Activated CD8-positive, alpha-beta T cell treated with anti-CD3 and anti-CD28 coated beads, Interleukin-2, amount 10 ng/mL, durations not matched to agents 7 days and 5 days (primary cell): ENCODE results near the gene IL17RD. TPM values are rescaled to one million over a fixed set of nuclear protein-coding genes. Genes with fewer than 3 reads are reported as not detected.

Experiments used
- ATAC-seq: fragments of 150-1000 bp; cut with Tn5 transposase; one replicate; pipeline ENCODE4 v1.10.0; 2021; ENCODE audit warnings: moderate library complexity
- CTCF ChIA-PET: fragments of 350-600 bp; sonication (Branson Sonifier 250); formaldehyde crosslinking; loops from one replicate; lab custom pipeline; 2021; ENCODE audit warnings: antibody characterized with exemption; lab: Charles Lee
- POLR2A ChIA-PET: fragments of 350-600 bp; sonication (Branson Sonifier 250); formaldehyde crosslinking; loops from one replicate; lab custom pipeline; 2021; ENCODE audit warnings: antibody characterized with exemption; lab: Charles Lee
- DNase-seq: peaks from one replicate; pipeline ENCODE4 v3.0.0-alpha.2; 2020
- H3K27ac Mint-ChIP-seq: one replicate; pipeline ENCODE4 v1.8.0; 2021; ENCODE audit warnings: mild to moderate bottlenecking, mixed read lengths
- H3K27me3 Mint-ChIP-seq: one replicate; pipeline ENCODE4 v1.8.0; 2021; ENCODE audit warnings: low read depth, mixed read lengths
- H3K36me3 Mint-ChIP-seq: one replicate; pipeline ENCODE4 v1.8.0; 2021; ENCODE audit warnings: low read depth, mixed read lengths
- H3K4me1 Mint-ChIP-seq: one replicate; pipeline ENCODE4 v1.8.0; 2021; ENCODE audit warnings: low read depth, mixed read lengths
- H3K4me3 Mint-ChIP-seq: one replicate; pipeline ENCODE4 v1.8.0; 2021; ENCODE audit warnings: mild to moderate bottlenecking, mixed read lengths
- H3K9me3 Mint-ChIP-seq: one replicate; pipeline ENCODE4 v1.8.0; 2022; ENCODE audit warnings: mixed read lengths; ENCODE audit not compliant: insufficient read depth
- total RNA-seq, 2 experiments: library from RNA; stranded (reverse); gene quantifications; one replicate each; pipeline ENCODE4 v1.2.3, GENCODE V29; 2021

The IL17RD gene
- total RNA-seq, 2 experiments from 2014 or later, result not detected

GRCh38 chr3:57120451-57121174, 44.5 kb downstream of the IL17RD start:
- CTCF ChIA-PET, result interaction anchor here (1.0 kb wide), 1 partner anchor 31 kb away, joined by 3 read pairs; no protein-coding TSS in a partner anchor
- DNase-seq (no peak), ATAC-seq (no peak)
- POLR2A ChIA-PET, result no interaction called here
- no peak overlapping the region for H3K4me3 Mint-ChIP-seq
- peaks cover 18% of the 10 kb centered on the region for H3K27me3 Mint-ChIP-seq
- no peak overlapping the region for H3K27ac Mint-ChIP-seq
- no peaks in the 10 kb centered on the region for H3K36me3 Mint-ChIP-seq
- no peaks in the 10 kb centered on the region for H3K4me1 Mint-ChIP-seq
- H3K9me3 Mint-ChIP-seq, result no peaks in the 10 kb centered on the region

- Mint-ChIP-seq H3K27ac (no peak overlapping the region), H3K27me3 (peaks cover 23% of the 10 kb centered on the region), H3K4me3 (no peak overlapping the region), H3K4me1 (no peaks in the 10 kb centered on the region), H3K9me3 (no peaks in the 10 kb centered on the region), H3K36me3 (no peaks in the 10 kb centered on the region)
- POLR2A ChIA-PET, result no interaction called here
- ATAC-seq (no peak), DNase-seq (no peak)
- CTCF ChIA-PET, result interaction anchor here (1.0 kb wide), 1 partner anchor 31 kb away, joined by 3 read pairs; no protein-coding TSS in a partner anchor
Measured at GRCh38 chr3:57120040-57120439, 45.1 kb downstream of the IL17RD start.

- Mint-ChIP-seq H3K27me3 (peaks cover 25% of the 10 kb centered on the region), H3K36me3 (no peaks in the 10 kb centered on the region), H3K27ac (no peak overlapping the region), H3K4me1 (no peaks in the 10 kb centered on the region), H3K4me3 (no peak overlapping the region), H3K9me3 (no peaks in the 10 kb centered on the region)
- ChIA-PET CTCF (no interaction called here), POLR2A (no interaction called here)
- DNase-seq, result no peak
- no peak for ATAC-seq
Measured at GRCh38 chr3:57118254-57118653, 46.9 kb downstream of the IL17RD start.

- CTCF ChIA-PET, result no interaction called here
- H3K4me3 Mint-ChIP-seq, result no peak overlapping the region
- DNase-seq, result no peak
- ATAC-seq, result no peak
- H3K27me3 Mint-ChIP-seq, result peaks cover 20% of the 10 kb centered on the region
- H3K36me3 Mint-ChIP-seq, result no peaks in the 10 kb centered on the region
- no peak overlapping the region for H3K27ac Mint-ChIP-seq
- peaks cover 5% of the 10 kb centered on the region for H3K4me1 Mint-ChIP-seq
- POLR2A ChIA-PET, result no interaction called here
- H3K9me3 Mint-ChIP-seq, result no peaks in the 10 kb centered on the region
Measured at GRCh38 chr3:57116501-57116900, 48.7 kb downstream of the IL17RD start.

GRCh38 chr3:57112206-57112605, 52.9 kb downstream of the IL17RD start:
- Mint-ChIP-seq H3K27ac (no peak overlapping the region), H3K27me3 (peaks cover 16% of the 10 kb centered on the region), H3K4me3 (no peak overlapping the region), H3K4me1 (peaks cover 5% of the 10 kb centered on the region), H3K36me3 (no peaks in the 10 kb centered on the region), H3K9me3 (no peaks in the 10 kb centered on the region)
- ATAC-seq (no peak), DNase-seq (no peak)
- ChIA-PET CTCF (interaction anchor here (0.6 to 3.0 kb wide), 6 partner anchors 8 to 503 kb away, joined by 3 to 15 read pairs (median 4); no protein-coding TSS in a partner anchor), POLR2A (interaction anchor here (0.7 kb wide), 1 partner anchor 44 kb away, joined by 3 read pairs; no protein-coding TSS in a partner anchor)

- no peak overlapping the region for H3K27ac Mint-ChIP-seq
- ChIA-PET POLR2A (no interaction called here), CTCF (no interaction called here)
- H3K9me3 Mint-ChIP-seq, result no peaks in the 10 kb centered on the region
- no peak for ATAC-seq
- peaks cover 5% of the 10 kb centered on the region for H3K4me1 Mint-ChIP-seq
- H3K4me3 Mint-ChIP-seq, result no peak overlapping the region
- H3K36me3 Mint-ChIP-seq, result no peaks in the 10 kb centered on the region
- peaks cover 15% of the 10 kb centered on the region for H3K27me3 Mint-ChIP-seq
- DNase-seq, result no peak
Measured at GRCh38 chr3:57110798-57111197, 54.4 kb downstream of the IL17RD start.

- no peaks in the 10 kb centered on the region for H3K9me3 Mint-ChIP-seq
- no peak overlapping the region for H3K27ac Mint-ChIP-seq
- H3K27me3 Mint-ChIP-seq, result peaks cover 10% of the 10 kb centered on the region
- ChIA-PET POLR2A (no interaction called here), CTCF (no interaction called here)
- no peaks in the 10 kb centered on the region for H3K36me3 Mint-ChIP-seq
- peaks cover 5% of the 10 kb centered on the region for H3K4me1 Mint-ChIP-seq
- H3K4me3 Mint-ChIP-seq, result no peak overlapping the region
- DNase-seq (no peak), ATAC-seq (no peak)
Measured at GRCh38 chr3:57110214-57110613, 54.9 kb downstream of the IL17RD start.

GRCh38 chr3:57109437-57110199, 55.5 kb downstream of the IL17RD start:
- Mint-ChIP-seq H3K4me1 (peaks cover 5% of the 10 kb centered on the region), H3K27me3 (peaks cover 5% of the 10 kb centered on the region), H3K4me3 (no peak overlapping the region), H3K36me3 (no peaks in the 10 kb centered on the region), H3K9me3 (no peaks in the 10 kb centered on the region), H3K27ac (no peak overlapping the region)
- ChIA-PET CTCF (no interaction called here), POLR2A (no interaction called here)
- no peak for ATAC-seq
- DNase-seq, result no peak

- ATAC-seq (no peak), DNase-seq (no peak)
- POLR2A ChIA-PET, result no interaction called here
- CTCF ChIA-PET, result no interaction called here
- Mint-ChIP-seq H3K9me3 (no peaks in the 10 kb centered on the region), H3K4me3 (no peak overlapping the region), H3K27me3 (peaks cover 5% of the 10 kb centered on the region), H3K4me1 (peaks cover 5% of the 10 kb centered on the region), H3K27ac (no peak overlapping the region), H3K36me3 (no peaks in the 10 kb centered on the region)
Measured at GRCh38 chr3:57108684-57109083, 56.5 kb downstream of the IL17RD start.

GRCh38 chr3:57105585-57105984, 59.6 kb downstream of the IL17RD start:
- ATAC-seq, result no peak
- POLR2A ChIA-PET, result no interaction called here
- H3K4me1 Mint-ChIP-seq, result no peaks in the 10 kb centered on the region
- CTCF ChIA-PET, result no interaction called here
- H3K27ac Mint-ChIP-seq, result no peak overlapping the region
- no peaks in the 10 kb centered on the region for H3K9me3 Mint-ChIP-seq
- peaks cover 8% of the 10 kb centered on the region for H3K27me3 Mint-ChIP-seq
- no peak overlapping the region for H3K4me3 Mint-ChIP-seq
- no peak for DNase-seq
- no peaks in the 10 kb centered on the region for H3K36me3 Mint-ChIP-seq

GRCh38 chr3:57100046-57100695, 65.0 kb downstream of the IL17RD start:
- peak; percentile 85 for ATAC-seq
- peak; percentile 76 for DNase-seq
- ChIA-PET POLR2A (no interaction called here), CTCF (interaction anchor here (0.6 to 3.1 kb wide), 12 partner anchors 9 to 398 kb away, joined by 3 to 15 read pairs (median 4); no protein-coding TSS in a partner anchor)
- H3K36me3 Mint-ChIP-seq, result no peaks in the 10 kb centered on the region
- no peak overlapping the region for H3K4me3 Mint-ChIP-seq
- no peaks in the 10 kb centered on the region for H3K4me1 Mint-ChIP-seq
- H3K9me3 Mint-ChIP-seq, result no peaks in the 10 kb centered on the region
- peaks cover 10% of the 10 kb centered on the region for H3K27me3 Mint-ChIP-seq
- no peak overlapping the region for H3K27ac Mint-ChIP-seq
